Measurements from ENCODE around the gene LIM2. TPM values are rescaled to one million over a fixed set of nuclear protein-coding genes. Genes with fewer than 3 reads are reported as not detected.

Gene LIM2
- total RNA-seq, 4 donors from 2014 or later: not detected

GRCh38 chr19:51394050-51394836, 6.5 kb upstream of the LIM2 start:
- peak; percentile 93 for DNase-seq
- WGBS, 2 donors (ENCODE audit: low coverage in 1 of 2): 0 to 4% methylated on average over 3 to 45 of the region's 45 CpGs
- H3K4me3 ChIP-seq: peak overlapping the region in 3 of 4 donors; percentile 27 to 48 (median 28)
- intact Hi-C loops (cut with DNase I; ENCODE audit: low total_unique reads) (no loop called here), in situ Hi-C loops (cut with MboI; ENCODE audit: low pct_ligation_motif_present in 1 of 4, low pct_unique_long_range_greater_than_20kb in 1 of 4, low sequenced_read_pairs in 3 of 4) (no loop called here)
- H3K36me3 ChIP-seq: no peaks in the 10 kb centered on the region
- peak overlapping the region; percentile 61 to 79 (median 79) for H3K27ac ChIP-seq
- no peaks in the 10 kb centered on the region for H3K27me3 ChIP-seq
- peaks cover 3 to 16% (median 10%) of the 10 kb centered on the region in 4 donors for H3K4me1 ChIP-seq
- H3K9me3 ChIP-seq: no peaks in the 10 kb centered on the region
- TF ChIP-seq POLR2AphosphoS5 (IDR thresholded peaks at IDR 0.05) (peak in 2 of 3 donors; percentile 21 to 39), EP300 (IDR thresholded peaks at IDR 0.05; ENCODE audit: low read depth) (no peak), CTCF (IDR thresholded peaks at IDR 0.05) (no peak), POLR2A (IDR thresholded peaks at IDR 0.05) (no peak)

- 90 to 100% methylated on average over 1 of the region's 1 CpG for WGBS, 2 donors (ENCODE audit: low coverage in 1 of 2)
- in situ Hi-C loops (cut with MboI; ENCODE audit: low pct_ligation_motif_present in 1 of 4, low pct_unique_long_range_greater_than_20kb in 1 of 4, low sequenced_read_pairs in 3 of 4): no loop called here
- H3K27me3 ChIP-seq: no peaks in the 10 kb centered on the region
- intact Hi-C loops (cut with DNase I; ENCODE audit: low total_unique reads): no loop called here
- H3K27ac ChIP-seq: no peak overlapping the region
- peaks cover 3 to 16% (median 10%) of the 10 kb centered on the region in 4 donors for H3K4me1 ChIP-seq
- no peak for TF ChIP-seq POLR2AphosphoS5 (IDR thresholded peaks at IDR 0.05)
- TF ChIP-seq CTCF (IDR thresholded peaks at IDR 0.05): no peak
- TF ChIP-seq POLR2A (IDR thresholded peaks at IDR 0.05): no peak
- no peak for TF ChIP-seq EP300 (IDR thresholded peaks at IDR 0.05; ENCODE audit: low read depth)
- H3K4me3 ChIP-seq: no peak overlapping the region
- H3K9me3 ChIP-seq: no peaks in the 10 kb centered on the region
- H3K36me3 ChIP-seq: no peaks in the 10 kb centered on the region
- no peak for DNase-seq
These were observed 4.9 kb upstream of the LIM2 start for GRCh38 chr19:51392701-51393100.

- WGBS, 2 donors (ENCODE audit: low coverage in 1 of 2): 65 to 81% methylated on average over 5 to 8 of the region's 8 CpGs
- intact Hi-C loops (cut with DNase I; ENCODE audit: low total_unique reads): no loop called here
- peaks cover 3 to 16% (median 10%) of the 10 kb centered on the region in 4 donors for H3K4me1 ChIP-seq
- no peak for DNase-seq
- in situ Hi-C loops (cut with MboI; ENCODE audit: low pct_ligation_motif_present in 1 of 4, low pct_unique_long_range_greater_than_20kb in 1 of 4, low sequenced_read_pairs in 3 of 4): no loop called here
- TF ChIP-seq POLR2AphosphoS5 (IDR thresholded peaks at IDR 0.05) (no peak), POLR2A (IDR thresholded peaks at IDR 0.05) (no peak), CTCF (IDR thresholded peaks at IDR 0.05) (no peak), EP300 (IDR thresholded peaks at IDR 0.05; ENCODE audit: low read depth) (no peak)
- no peak overlapping the region for H3K27ac ChIP-seq
- no peaks in the 10 kb centered on the region for H3K36me3 ChIP-seq
- no peaks in the 10 kb centered on the region for H3K9me3 ChIP-seq
- H3K27me3 ChIP-seq: no peaks in the 10 kb centered on the region
- H3K4me3 ChIP-seq: no peak overlapping the region
These were observed 3.4 kb upstream of the LIM2 start for GRCh38 chr19:51391073-51391611.

- intact Hi-C loops (cut with DNase I; ENCODE audit: low total_unique reads): no loop called here
- no peak for DNase-seq
- TF ChIP-seq EP300 (IDR thresholded peaks at IDR 0.05; ENCODE audit: low read depth) (no peak), CTCF (IDR thresholded peaks at IDR 0.05) (no peak), POLR2AphosphoS5 (IDR thresholded peaks at IDR 0.05) (no peak), POLR2A (IDR thresholded peaks at IDR 0.05) (no peak)
- in situ Hi-C loops (cut with MboI; ENCODE audit: low pct_ligation_motif_present in 1 of 4, low pct_unique_long_range_greater_than_20kb in 1 of 4, low sequenced_read_pairs in 3 of 4): no loop called here
- H3K4me1 ChIP-seq: peaks cover 0 to 6% (median 4%) of the 10 kb centered on the region in 4 donors
- no peaks in the 10 kb centered on the region for H3K36me3 ChIP-seq
- H3K4me3 ChIP-seq: no peak overlapping the region
- 88% methylated on average over 14 of the region's 14 CpGs; no CpG with 5 or more reads in 1 of the 2 donors for WGBS, 2 donors (ENCODE audit: low coverage in 1 of 2)
- H3K27me3 ChIP-seq: no peaks in the 10 kb centered on the region
- no peak overlapping the region for H3K27ac ChIP-seq
- no peaks in the 10 kb centered on the region for H3K9me3 ChIP-seq
These were observed 1.4 kb upstream of the LIM2 start for GRCh38 chr19:51389143-51389542.
